Measurements from ENCODE around the gene RAB27A. TPM values are rescaled to one million over a fixed set of nuclear protein-coding genes. Genes with fewer than 3 reads are reported as not detected.

RAB27A gene
- total RNA-seq, 2 experiments from 2014 or later, result 122 to 125 TPM

DNA sequence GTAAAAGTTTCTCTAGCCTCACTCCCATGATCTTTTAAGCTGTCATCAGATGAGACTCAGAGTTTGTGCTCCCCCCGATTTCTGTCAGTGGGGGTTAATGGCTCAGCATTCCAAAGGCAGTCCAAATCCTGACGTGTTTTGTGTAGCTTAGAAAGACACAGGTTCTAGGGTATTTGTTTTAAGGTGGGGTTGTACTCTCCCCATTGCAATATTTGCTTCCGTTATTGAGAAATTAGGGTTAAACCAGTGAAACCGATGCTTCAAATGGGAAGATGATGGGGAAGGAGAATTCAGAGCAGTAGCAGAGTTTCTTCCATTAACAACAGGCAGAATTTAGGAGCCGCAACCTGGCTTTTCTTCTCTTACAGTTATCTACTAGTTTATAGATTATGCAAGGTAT is 32.9 kb upstream of the RAB27A start:
- CTCF ChIA-PET, result interaction anchor here (1.1 kb wide), 1 partner anchor 86 kb away, joined by 3 read pairs; the partner anchor contains the start of genes CCPG1 and PIERCE2
- Mint-ChIP-seq H3K4me1 (ENCODE audit: low read depth) (peaks cover 25% of the 10 kb centered on the region), H3K9me3 (no peaks in the 10 kb centered on the region), H3K27ac (no peak overlapping the region), H3K4me3 (no peak overlapping the region), H3K36me3 (ENCODE audit: low read depth) (peaks cover 16% of the 10 kb centered on the region), H3K27me3 (no peaks in the 10 kb centered on the region)
- TF ChIP-seq, protein P1, sequence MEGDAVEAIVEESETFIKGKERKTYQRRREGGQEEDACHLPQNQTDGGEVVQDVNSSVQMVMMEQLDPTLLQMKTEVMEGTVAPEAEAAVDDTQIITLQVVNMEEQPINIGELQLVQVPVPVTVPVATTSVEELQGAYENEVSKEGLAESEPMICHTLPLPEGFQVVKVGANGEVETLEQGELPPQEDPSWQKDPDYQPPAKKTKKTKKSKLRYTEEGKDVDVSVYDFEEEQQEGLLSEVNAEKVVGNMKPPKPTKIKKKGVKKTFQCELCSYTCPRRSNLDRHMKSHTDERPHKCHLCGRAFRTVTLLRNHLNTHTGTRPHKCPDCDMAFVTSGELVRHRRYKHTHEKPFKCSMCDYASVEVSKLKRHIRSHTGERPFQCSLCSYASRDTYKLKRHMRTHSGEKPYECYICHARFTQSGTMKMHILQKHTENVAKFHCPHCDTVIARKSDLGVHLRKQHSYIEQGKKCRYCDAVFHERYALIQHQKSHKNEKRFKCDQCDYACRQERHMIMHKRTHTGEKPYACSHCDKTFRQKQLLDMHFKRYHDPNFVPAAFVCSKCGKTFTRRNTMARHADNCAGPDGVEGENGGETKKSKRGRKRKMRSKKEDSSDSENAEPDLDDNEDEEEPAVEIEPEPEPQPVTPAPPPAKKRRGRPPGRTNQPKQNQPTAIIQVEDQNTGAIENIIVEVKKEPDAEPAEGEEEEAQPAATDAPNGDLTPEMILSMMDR (IDR thresholded peaks at IDR 0.05), result no peak
- intact Hi-C loops (cut with micrococcal nuclease), result no loop called here
- ATAC-seq (no peak), DNase-seq (no peak)
- POLR2A ChIA-PET, result interaction anchor here (0.5 kb wide), 1 partner anchor 148 kb away, joined by 5 read pairs; no protein-coding TSS in a partner anchor

- intact Hi-C loops (cut with micrococcal nuclease), result no loop called here
- peaks cover 20% of the 10 kb centered on the region for H3K36me3 Mint-ChIP-seq (ENCODE audit: low read depth)
- H3K27me3 Mint-ChIP-seq, result no peaks in the 10 kb centered on the region
- DNase-seq (no peak), ATAC-seq (no peak)
- no peak overlapping the region for H3K4me3 Mint-ChIP-seq
- ChIA-PET CTCF (no interaction called here), POLR2A (no interaction called here)
- no peak overlapping the region for H3K27ac Mint-ChIP-seq
- H3K9me3 Mint-ChIP-seq, result no peaks in the 10 kb centered on the region
- H3K4me1 Mint-ChIP-seq (ENCODE audit: low read depth), result peaks cover 34% of the 10 kb centered on the region
- TF ChIP-seq, protein P1 (IDR thresholded peaks at IDR 0.05), result no peak
Measured at GRCh38 chr15:55320963-55321362, 31.4 kb upstream of the RAB27A start.

- H3K27me3 Mint-ChIP-seq, result no peaks in the 10 kb centered on the region
- DNase-seq (no peak), ATAC-seq (no peak)
- TF ChIP-seq, protein P1 (IDR thresholded peaks at IDR 0.05), result no peak
- peak overlapping the region; percentile 91 for H3K4me3 Mint-ChIP-seq
- peaks cover 25% of the 10 kb centered on the region for H3K36me3 Mint-ChIP-seq (ENCODE audit: low read depth)
- intact Hi-C loops (cut with micrococcal nuclease), result no loop called here
- ChIA-PET POLR2A (interaction anchor here (1.3 to 2.1 kb wide), 4 partner anchors 76 to 103 kb away, joined by 3 to 14 read pairs (median 4); partner anchors contain the start of genes CCPG1 and PIERCE2), CTCF (interaction anchor here (1.7 kb wide), 1 partner anchor 102 kb away, joined by 4 read pairs; no protein-coding TSS in a partner anchor)
- H3K27ac Mint-ChIP-seq, result peak overlapping the region; percentile 42
- no peaks in the 10 kb centered on the region for H3K9me3 Mint-ChIP-seq
- H3K4me1 Mint-ChIP-seq (ENCODE audit: low read depth), result peaks cover 42% of the 10 kb centered on the region
Measured at GRCh38 chr15:55320238-55320550, 30.6 kb upstream of the RAB27A start.

- intact Hi-C loops (cut with micrococcal nuclease), result no loop called here
- ChIA-PET CTCF (interaction anchor here (0.6 to 2.3 kb wide), 7 partner anchors 29 to 121 kb away, joined by 3 to 7 read pairs (median 5); no protein-coding TSS in a partner anchor), POLR2A (interaction anchor here (0.5 to 2.1 kb wide), 10 partner anchors 15 to 134 kb away, joined by 3 to 14 read pairs (median 4); partner anchors contain the start of genes CCPG1, PIERCE2 and RSL24D1)
- H3K4me1 Mint-ChIP-seq (ENCODE audit: low read depth), result peaks cover 47% of the 10 kb centered on the region
- peak overlapping the region; percentile 91 for H3K4me3 Mint-ChIP-seq
- ATAC-seq, result no peak
- DNase-seq, result peak; percentile 26
- H3K36me3 Mint-ChIP-seq (ENCODE audit: low read depth), result peaks cover 24% of the 10 kb centered on the region
- TF ChIP-seq, protein P1 (IDR thresholded peaks at IDR 0.05), result no peak
- H3K9me3 Mint-ChIP-seq, result no peaks in the 10 kb centered on the region
- no peaks in the 10 kb centered on the region for H3K27me3 Mint-ChIP-seq
- H3K27ac Mint-ChIP-seq, result peak overlapping the region; percentile 99
Measured at GRCh38 chr15:55319537-55320237, 30.1 kb upstream of the RAB27A start.
